Thymus (tissue), 11 donors: ENCODE results near the gene CTBP2. TPM values are rescaled to one million over a fixed set of nuclear protein-coding genes. Genes with fewer than 3 reads are reported as not detected.

Experiments used
- DNase-seq, 9 donors: peaks; one replicate each; pipeline ENCODE4 v3.0.0-alpha.2; 2013; ENCODE audit warnings: low spot score in 9 of 9, low read depth in 6 of 9, missing footprints in 1 of 9
- H3K27ac ChIP-seq, 2 donors: one replicate each; pipeline ENCODE4 v1.5.1; 2013; ENCODE audit warnings: control low read depth in 1 of 2, low read depth in 1 of 2, low read length in 1 of 2, mild to moderate bottlenecking in 1 of 2, moderate library complexity in 1 of 2
- H3K27me3 ChIP-seq, 2 donors: one replicate each; pipeline ENCODE4 v1.5.1; 2013; ENCODE audit warnings: low read length in 1 of 2; ENCODE audit not compliant: control insufficient read depth in 2 of 2, insufficient read depth in 1 of 2
- H3K36me3 ChIP-seq, 2 donors: one replicate each; pipeline ENCODE4 v1.5.1; 2013; ENCODE audit warnings: low read length in 1 of 2, mild to moderate bottlenecking in 1 of 2, moderate library complexity in 1 of 2; ENCODE audit not compliant: control insufficient read depth in 2 of 2, insufficient read depth in 2 of 2
- H3K4me1 ChIP-seq, 2 donors: one replicate each; pipeline ENCODE4 v1.5.1; 2013; ENCODE audit warnings: low read length in 2 of 2; ENCODE audit not compliant: control insufficient read depth in 2 of 2, insufficient read depth in 2 of 2
- H3K4me3 ChIP-seq, 2 donors: one replicate each; pipeline ENCODE4 v1.5.1; 2013; ENCODE audit warnings: low read length in 2 of 2, control low read depth in 1 of 2, mild to moderate bottlenecking in 1 of 2
- H3K9me3 ChIP-seq, 2 donors: one replicate each; pipeline ENCODE4 v1.5.1; 2013; ENCODE audit warnings: low read length in 1 of 2, mild to moderate bottlenecking in 1 of 2; ENCODE audit not compliant: control insufficient read depth in 2 of 2, insufficient read depth in 1 of 2
- WGBS: extraction: QIAGEN DNeasy Blood & Tissue Kit; methylation state at CpG from one replicate; pipeline ENCODE4 v1.1.7; 2013; 5-methylcytosine and 5-hydroxymethylcytosine counted together
- polyA plus RNA-seq: library from polyadenylated mRNA; stranded (reverse); fragments of 200-250 nt; gene quantifications from one replicate; pipeline ENCODE4 v1.2.3, GENCODE V29; 2013
- total RNA-seq: library from RNA; stranded (reverse); fragments of 120-200 nt; gene quantifications from one replicate; pipeline ENCODE4 v1.2.4, GENCODE V29; 2013
- donor health status: healthy.

Gene CTBP2
- total and polyA plus RNA-seq, 2 donors: 7.1 to 14.6 TPM

DNA sequence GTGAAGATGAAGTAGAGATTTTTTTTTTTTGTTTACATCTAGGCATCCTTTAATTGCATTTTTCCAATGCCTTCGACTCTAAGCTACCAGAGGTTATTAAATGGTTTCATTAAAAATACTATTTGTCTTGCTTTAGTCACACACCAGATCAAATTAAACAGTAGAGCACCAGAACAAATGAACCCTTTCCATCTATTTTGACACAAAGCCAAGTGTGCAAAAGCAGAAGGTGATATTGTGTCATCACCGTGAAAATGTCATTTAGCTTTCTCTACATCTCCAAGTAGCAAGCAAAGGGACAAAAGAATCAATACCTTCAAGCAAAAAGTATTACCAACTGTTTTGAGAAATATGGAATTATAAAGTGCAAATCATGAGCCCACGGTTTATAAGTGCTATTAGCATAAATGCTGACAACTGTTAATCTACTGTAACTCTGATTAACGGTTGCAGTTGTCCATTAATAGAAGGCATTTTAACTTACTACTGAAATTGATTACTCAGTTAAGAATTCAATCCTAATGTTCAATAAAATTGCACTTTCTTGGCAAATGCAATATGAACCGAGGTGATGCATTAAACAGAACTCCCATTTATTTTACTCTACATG lies 49.1 kb downstream of the CTBP2 start:
- Histone ChIP-seq H3K4me1 (no peaks in the 10 kb centered on the region), H3K27me3 (no peaks in the 10 kb centered on the region), H3K9me3 (peaks cover 0 to 2% of the 10 kb centered on the region in 2 donors), H3K27ac (no peak overlapping the region), H3K36me3 (no peaks in the 10 kb centered on the region), H3K4me3 (no peak overlapping the region)
- WGBS: 92% methylated on average over 5 of the region's 5 CpGs
- DNase-seq: no peak

- H3K9me3 ChIP-seq: peaks cover 0 to 2% of the 10 kb centered on the region in 2 donors
- no peaks in the 10 kb centered on the region for H3K27me3 ChIP-seq
- no peak overlapping the region for H3K27ac ChIP-seq
- 97% methylated on average over 10 of the region's 10 CpGs for WGBS
- no peak for DNase-seq
- no peaks in the 10 kb centered on the region for H3K36me3 ChIP-seq
- H3K4me3 ChIP-seq: no peak overlapping the region
- no peaks in the 10 kb centered on the region for H3K4me1 ChIP-seq
Measured at GRCh38 chr10:125107965-125108580, 52.3 kb downstream of the CTBP2 start.

- Histone ChIP-seq H3K9me3 (peaks cover 0 to 2% of the 10 kb centered on the region in 2 donors), H3K36me3 (no peaks in the 10 kb centered on the region), H3K27me3 (no peaks in the 10 kb centered on the region), H3K27ac (no peak overlapping the region), H3K4me1 (no peaks in the 10 kb centered on the region), H3K4me3 (no peak overlapping the region)
- no peak for DNase-seq
- WGBS: 94% methylated on average over 10 of the region's 10 CpGs
Measured at GRCh38 chr10:125107166-125107949, 53.0 kb downstream of the CTBP2 start.

- Histone ChIP-seq H3K9me3 (peaks cover 0 to 2% of the 10 kb centered on the region in 2 donors), H3K27ac (no peak overlapping the region), H3K36me3 (no peaks in the 10 kb centered on the region), H3K4me3 (no peak overlapping the region), H3K4me1 (no peaks in the 10 kb centered on the region), H3K27me3 (no peaks in the 10 kb centered on the region)
- WGBS: 98% methylated on average over 9 of the region's 9 CpGs
- no peak for DNase-seq
Measured at GRCh38 chr10:125106586-125106985, 53.8 kb downstream of the CTBP2 start.

DNA sequence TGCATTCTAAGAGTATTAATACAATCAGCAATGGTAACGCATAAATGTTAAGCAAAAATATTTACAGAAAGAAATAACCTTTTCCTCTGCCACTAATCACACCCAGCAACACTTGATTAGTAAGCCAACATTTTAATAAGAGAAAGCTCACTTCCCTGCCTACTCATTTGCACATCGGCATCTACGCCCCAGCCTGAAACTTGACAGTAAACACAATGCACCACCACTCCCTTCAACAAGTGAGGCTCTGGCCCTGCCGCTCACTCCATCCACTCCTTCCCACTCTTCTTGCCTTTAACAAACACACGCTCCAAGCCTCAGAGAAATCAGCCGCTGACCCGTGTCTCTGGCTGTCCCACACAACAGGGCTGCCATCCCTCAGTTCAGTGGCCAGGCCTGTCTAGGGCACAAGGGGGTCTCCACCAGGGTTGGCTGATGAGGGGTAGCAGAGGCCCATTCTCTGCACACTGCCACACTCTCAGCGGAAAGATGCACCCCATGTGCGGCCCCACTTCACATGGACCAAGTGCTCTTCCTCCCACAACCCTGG lies 54.6 kb downstream of the CTBP2 start:
- no peaks in the 10 kb centered on the region for H3K4me1 ChIP-seq
- H3K27me3 ChIP-seq: no peaks in the 10 kb centered on the region
- no peak overlapping the region for H3K27ac ChIP-seq
- DNase-seq: no peak
- peaks cover 0 to 2% of the 10 kb centered on the region in 2 donors for H3K9me3 ChIP-seq
- WGBS: 97% methylated on average over 9 of the region's 9 CpGs
- no peaks in the 10 kb centered on the region for H3K36me3 ChIP-seq
- no peak overlapping the region for H3K4me3 ChIP-seq

DNA sequence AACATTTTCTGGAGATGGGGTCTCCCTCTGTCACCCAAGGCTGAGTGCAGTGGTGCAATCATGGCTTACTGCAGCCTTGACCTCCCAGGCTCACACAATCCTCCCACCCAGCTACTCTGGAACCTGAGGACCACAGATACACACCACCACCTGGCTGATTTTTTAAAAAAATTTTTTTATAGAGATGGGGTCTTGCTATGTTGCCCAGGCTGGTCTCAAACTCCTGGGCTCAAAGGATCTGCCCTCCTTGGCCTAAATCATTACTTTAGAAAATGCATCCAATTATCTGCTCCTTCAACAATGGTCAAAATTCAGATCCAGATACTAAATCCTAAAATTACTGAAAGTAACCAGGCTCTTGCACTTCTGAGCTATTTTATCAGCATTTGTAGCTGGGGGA lies 55.2 kb downstream of the CTBP2 start:
- Histone ChIP-seq H3K27ac (no peak overlapping the region), H3K4me3 (no peak overlapping the region), H3K4me1 (no peaks in the 10 kb centered on the region), H3K9me3 (peaks cover 0 to 2% of the 10 kb centered on the region in 2 donors), H3K36me3 (no peaks in the 10 kb centered on the region), H3K27me3 (no peaks in the 10 kb centered on the region)
- DNase-seq: no peak

- Histone ChIP-seq H3K9me3 (peaks cover 0 to 2% of the 10 kb centered on the region in 2 donors), H3K36me3 (no peaks in the 10 kb centered on the region), H3K4me1 (no peaks in the 10 kb centered on the region), H3K27me3 (no peaks in the 10 kb centered on the region), H3K27ac (no peak overlapping the region), H3K4me3 (no peak overlapping the region)
- 93% methylated on average over 10 of the region's 10 CpGs for WGBS
- no peak for DNase-seq
Measured at GRCh38 chr10:125104559-125104958, 55.8 kb downstream of the CTBP2 start.

DNA sequence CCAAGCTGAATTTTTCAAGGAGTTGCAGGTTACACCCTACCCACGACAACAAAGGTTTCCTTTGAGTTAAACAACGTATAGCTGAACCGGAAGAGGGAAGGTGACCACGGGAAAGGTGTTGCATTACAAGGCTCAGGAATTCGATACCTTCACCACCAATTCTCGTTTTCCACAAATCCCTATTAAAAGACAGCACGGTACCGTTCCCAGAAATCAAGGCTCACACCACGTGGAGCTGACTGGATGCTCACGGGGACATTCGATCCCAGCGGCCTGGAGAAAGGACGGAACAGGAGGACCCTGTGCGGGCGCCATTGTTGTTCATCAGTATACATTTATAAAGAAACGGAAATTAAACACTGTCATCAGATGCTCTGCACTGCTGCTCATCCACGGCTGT lies 56.4 kb downstream of the CTBP2 start:
- H3K27ac ChIP-seq: no peak overlapping the region
- no peaks in the 10 kb centered on the region for H3K4me1 ChIP-seq
- peaks cover 0 to 2% of the 10 kb centered on the region in 2 donors for H3K9me3 ChIP-seq
- no peaks in the 10 kb centered on the region for H3K36me3 ChIP-seq
- no peaks in the 10 kb centered on the region for H3K27me3 ChIP-seq
- no peak overlapping the region for H3K4me3 ChIP-seq
- WGBS: 95% methylated on average over 17 of the region's 17 CpGs
- no peak for DNase-seq

GRCh38 chr10:125103466-125103865 lies 56.9 kb downstream of the CTBP2 start:
- no peak overlapping the region for H3K27ac ChIP-seq
- WGBS: 84% methylated on average over 9 of the region's 9 CpGs
- no peaks in the 10 kb centered on the region for H3K36me3 ChIP-seq
- peaks cover 0 to 2% of the 10 kb centered on the region in 2 donors for H3K9me3 ChIP-seq
- no peak for DNase-seq
- no peaks in the 10 kb centered on the region for H3K4me1 ChIP-seq
- no peak overlapping the region for H3K4me3 ChIP-seq
- H3K27me3 ChIP-seq: no peaks in the 10 kb centered on the region
